GM18520 (cell line): Measurements from ENCODE around the gene MICU2.

ENCODE experiments used
- ATAC-seq: cut with Tn5 transposase; IDR thresholded peaks from one replicate; pipeline ENCODE4 v1.9.1; 2021; ENCODE audit not compliant: unreplicated experiment

MICU2 gene, protein sequence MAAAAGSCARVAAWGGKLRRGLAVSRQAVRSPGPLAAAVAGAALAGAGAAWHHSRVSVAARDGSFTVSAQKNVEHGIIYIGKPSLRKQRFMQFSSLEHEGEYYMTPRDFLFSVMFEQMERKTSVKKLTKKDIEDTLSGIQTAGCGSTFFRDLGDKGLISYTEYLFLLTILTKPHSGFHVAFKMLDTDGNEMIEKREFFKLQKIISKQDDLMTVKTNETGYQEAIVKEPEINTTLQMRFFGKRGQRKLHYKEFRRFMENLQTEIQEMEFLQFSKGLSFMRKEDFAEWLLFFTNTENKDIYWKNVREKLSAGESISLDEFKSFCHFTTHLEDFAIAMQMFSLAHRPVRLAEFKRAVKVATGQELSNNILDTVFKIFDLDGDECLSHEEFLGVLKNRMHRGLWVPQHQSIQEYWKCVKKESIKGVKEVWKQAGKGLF

DNA sequence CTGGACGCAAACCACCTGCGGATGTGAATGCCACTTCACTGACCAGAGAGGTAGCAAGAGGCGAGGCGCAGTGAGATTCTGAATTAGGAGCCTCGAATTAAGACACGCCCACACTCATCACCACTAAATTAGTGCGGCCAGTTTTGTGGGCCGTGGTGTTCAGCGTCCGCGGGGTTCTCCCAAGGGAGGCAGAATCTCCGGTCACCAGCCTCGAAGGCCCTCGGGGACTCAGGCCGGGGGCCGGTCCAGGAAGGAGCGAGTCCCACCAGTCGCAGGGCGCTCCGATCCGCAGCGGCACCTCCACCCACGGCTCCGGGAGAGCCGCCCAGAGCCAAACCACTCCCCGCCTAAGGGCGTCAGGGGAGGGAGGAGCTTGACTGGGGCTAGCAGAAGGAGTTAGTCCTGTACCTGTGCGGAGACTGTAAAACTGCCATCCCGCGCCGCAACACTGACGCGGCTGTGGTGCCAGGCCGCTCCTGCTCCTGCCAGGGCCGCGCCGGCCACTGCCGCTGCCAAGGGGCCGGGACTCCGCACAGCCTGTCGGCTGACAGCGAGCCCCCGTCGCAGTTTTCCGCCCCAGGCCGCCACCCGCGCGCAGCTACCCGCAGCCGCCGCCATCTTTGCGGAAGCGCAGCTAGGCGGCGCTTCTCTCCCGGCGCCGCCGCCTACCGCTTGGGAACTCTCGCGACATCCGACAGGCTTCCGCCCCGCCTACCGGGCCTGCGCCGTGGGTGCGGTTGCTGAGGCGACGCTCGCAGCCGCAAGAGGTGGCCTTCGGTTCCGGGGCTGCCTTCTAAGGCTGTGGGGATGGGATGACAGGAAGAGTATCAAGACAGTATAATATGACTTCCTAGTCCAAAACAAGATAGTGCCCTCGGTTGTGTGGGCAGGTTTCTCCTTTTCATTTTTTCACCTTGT, at the start of gene MICU2:
Gene MICU2 (minus strand): TSS at position 640 of the 918 bp plus-strand sequence. CDS start 22 bp downstream, at position 618.
- ATAC-seq = peak; percentile 92

DNA sequence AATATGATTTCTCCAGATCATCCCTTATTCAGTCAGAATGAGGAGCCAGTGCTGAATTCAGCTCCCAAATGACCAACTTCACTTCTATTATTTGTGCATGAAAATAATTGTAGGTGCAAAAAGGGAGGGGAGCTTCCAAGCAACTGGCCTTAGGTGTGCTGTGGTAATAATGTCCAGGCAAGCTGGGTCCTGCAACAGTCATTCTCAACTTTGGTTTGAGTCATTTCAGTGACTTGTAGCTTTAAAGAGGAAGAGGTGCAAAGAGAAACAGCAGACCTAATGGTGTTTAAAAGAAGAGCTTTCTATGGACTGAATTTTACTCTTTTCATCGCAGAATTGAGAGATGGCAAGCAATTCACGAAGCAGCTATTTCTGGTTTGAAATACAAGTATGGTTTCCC, 37.7 kb upstream of the MICU2 start:
- ATAC-seq = peak; percentile 38

GRCh38 chr13:21639561-21639960, 35.6 kb upstream of the MICU2 start:
- ATAC-seq = no peak

DNA sequence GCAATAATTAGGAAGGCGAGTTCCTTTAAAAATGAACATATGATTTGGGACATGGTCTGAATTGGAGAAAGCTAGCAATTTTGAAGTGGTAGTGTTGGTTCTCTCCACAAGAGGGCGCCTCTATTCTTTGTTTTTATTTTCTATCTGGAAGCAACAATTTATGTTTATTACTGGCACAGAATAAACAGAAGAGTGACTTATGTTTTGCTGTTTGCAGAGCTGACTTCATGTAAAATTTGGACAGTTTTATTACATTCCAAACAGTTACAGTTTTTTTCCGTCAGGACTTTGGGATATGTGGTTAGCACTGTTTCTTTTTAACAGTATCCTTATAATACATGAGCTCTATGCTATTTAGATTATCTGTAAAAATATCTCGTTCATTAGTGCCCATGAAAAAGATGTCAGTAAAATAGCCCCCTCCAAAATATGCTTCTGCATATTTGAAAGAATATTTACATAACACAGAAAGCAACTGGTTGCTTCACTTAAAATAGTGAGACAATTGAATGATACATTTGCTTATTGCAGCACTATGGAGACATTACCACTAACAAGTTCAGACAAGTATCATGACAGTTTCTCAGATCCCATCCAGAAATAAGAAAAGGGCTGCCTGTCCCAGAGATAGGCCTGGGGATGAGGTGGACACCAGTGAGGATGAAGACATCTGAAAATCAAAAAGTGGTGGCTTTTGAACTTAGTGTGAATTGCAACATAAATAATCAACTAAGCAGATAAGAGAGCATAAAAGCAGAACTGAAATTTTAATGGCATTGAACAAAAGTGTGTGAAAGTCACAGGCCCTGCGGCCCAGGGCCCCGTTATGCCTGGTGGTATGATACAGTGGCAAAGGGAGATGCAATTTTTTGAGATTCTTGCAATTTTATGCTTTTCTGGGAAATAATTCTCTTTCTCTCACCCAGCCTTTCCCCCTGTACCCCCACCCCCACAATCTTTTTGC, 34.6 kb upstream of the MICU2 start:
- no peak for ATAC-seq

DNA sequence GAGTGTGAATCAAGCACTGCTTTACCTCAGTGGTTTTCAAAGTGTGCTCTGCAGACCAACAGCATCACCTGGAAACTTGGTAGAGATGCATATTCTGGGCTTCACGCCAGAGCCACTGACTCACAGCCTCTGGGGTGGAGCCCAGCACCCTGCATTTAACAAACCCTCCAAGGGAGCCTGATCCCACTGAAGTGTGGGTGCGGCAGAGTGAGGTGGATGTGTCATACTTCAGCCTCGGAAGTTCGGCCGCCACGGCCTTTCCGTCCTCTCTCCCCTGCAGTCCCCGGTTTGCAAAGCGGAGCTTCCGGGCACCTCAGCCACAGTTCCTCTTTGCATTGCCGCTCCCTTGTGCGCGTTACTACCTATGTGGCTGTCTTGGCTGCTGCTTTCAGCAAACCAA, 33.3 kb upstream of the MICU2 start:
- ATAC-seq = no peak

GRCh38 chr13:21636656-21637055, 32.7 kb upstream of the MICU2 start:
- ATAC-seq = no peak

DNA sequence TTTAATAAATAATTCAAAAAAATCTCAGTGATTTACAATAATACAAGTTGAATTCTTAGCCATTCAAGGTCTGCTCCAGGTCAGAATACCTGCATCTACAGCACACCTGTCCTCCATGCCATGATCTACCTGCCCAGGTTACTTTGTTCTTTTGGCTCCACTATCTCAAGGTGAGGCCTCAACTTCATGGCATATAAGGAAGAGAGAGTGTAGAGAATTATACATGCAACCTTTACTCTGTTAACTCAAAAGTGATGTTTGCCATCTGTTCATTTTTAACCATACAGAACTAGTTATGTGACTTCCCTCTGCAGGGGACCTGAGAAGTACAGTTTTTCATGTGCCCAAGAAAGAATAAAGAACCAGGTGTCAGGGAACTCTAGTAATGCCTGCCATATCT, 28.2 kb upstream of the MICU2 start:
- ATAC-seq = no peak

- peak; percentile 53 for ATAC-seq
Observed at GRCh38 chr13:21625366-21625765, 21.4 kb upstream of the MICU2 start.

DNA sequence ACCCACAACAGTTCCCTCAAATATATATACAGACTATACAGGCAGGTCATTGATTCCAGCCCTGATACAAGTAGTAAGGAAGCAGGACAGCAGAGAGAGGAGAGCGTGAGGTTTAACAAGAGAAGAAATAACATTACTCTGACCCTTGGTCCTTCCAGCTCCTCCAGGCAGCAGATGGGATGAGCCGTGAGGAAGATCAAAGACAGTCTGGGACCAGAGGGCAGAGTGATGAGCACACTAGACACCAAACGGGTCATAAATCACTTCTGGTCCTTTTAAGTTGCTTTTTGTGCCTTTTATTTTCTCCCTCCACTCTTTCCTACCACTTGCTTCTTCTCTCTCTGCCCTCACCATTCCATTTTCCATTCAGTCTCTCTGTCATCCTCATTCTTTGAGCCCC, 16.9 kb upstream of the MICU2 start:
- no peak for ATAC-seq

DNA sequence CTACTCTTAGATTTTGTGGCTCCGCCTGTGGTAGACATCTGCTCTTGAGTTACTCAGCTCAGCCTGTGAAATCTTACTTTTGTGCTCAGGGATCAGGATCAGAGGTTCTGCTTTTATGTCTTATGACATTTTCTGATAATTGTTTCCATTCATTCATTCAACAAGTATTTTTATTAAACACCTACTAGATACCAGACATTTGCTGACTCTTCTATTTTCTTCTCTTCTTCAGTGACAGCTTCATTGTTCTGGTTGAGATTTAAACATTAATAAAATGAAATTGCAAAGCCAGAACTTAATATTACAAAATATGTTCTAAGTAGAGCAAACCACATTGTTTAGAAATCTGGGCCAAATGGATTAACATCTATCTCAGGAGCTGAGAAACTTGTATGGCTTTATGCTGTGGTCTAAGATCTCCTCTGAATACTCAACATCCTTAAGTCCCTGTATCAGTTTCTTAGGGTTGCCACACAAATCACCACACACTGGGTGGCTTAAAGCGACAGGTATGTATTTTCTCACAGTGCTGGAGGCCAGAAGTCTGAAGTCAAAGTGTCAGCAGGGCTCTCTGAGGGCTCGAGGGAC, 15.8 kb upstream of the MICU2 start:
- no peak for ATAC-seq

- no peak for ATAC-seq
Observed at GRCh38 chr13:21616880-21617279, 12.9 kb upstream of the MICU2 start.

DNA sequence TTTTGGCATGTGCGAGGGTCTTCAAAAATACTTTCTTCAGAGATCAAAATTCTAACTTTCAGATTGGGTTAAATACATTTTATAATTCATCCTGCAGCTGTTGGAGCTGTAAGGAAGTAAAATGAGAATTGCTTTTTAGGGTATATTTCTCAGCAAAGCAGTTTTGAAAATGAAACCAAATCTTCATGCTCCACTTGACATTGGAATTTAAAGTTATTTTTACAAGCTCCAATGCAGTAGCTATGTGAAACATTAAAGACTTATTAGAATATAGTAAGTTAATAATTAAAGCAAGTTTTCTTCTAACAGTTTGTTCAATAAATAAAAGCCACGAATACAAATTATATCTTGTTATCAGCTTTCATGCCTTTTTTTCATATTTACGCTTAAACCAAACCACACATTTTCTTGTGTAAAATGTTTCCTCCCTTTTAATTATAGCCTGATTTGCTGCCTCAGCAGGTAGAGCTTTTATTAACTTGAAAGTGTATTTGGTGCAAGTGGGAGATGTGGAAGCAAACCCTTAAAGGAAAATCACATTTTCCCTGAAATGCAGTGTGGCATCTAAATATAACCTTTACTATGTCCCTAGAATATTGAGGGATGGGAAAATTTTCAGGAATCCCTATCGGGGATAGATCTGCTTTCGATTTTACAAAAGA, 12.4 kb upstream of the MICU2 start:
- no peak for ATAC-seq

GRCh38 chr13:21615427-21615826, 11.5 kb upstream of the MICU2 start:
- no peak for ATAC-seq

- no peak for ATAC-seq
Observed at GRCh38 chr13:21613791-21614190, 9.8 kb upstream of the MICU2 start.

DNA sequence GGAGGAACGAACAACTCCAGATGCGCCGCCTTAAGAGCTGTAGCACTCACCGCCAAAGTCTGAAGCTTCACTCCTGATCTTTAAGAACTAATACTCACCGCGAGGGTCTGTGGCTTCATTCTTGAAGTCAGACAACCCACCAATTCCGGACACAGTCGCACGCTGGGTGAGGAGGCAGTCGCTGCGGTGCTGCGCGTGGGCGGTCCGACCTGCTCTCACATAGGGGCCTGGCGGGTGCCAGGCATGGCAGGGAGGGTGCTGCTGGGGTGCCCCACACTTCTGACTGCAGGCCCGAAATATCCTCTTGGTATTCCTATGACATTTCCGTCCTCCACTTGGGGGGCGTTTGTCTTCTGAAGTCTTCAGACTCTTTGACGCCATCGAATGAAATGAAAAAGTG, 7.4 kb upstream of the MICU2 start:
- no peak for ATAC-seq

- ATAC-seq = no peak
Observed at GRCh38 chr13:21610687-21611086, 6.7 kb upstream of the MICU2 start.

GRCh38 chr13:21608961-21609360, 5.0 kb upstream of the MICU2 start:
- no peak for ATAC-seq

DNA sequence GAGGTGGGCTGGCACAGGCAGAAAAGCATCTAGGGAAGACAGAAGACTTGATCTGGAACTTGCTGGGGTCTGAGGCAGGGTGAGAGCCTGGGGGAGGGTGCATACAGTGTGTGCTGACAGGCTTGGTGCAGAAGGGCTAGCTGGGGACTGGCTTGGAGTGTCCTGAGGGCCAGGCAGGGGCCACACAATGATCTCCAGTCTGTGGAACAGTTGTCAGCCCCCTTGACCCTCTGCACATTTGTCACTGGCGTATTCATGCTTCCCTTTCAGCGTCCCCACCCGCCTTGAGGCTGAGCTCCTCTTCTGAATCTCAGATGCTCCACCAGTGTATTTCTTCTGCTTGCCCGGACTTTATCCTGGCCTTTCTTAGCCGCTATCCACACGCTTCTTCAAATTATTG, 2.8 kb upstream of the MICU2 start:
- no peak for ATAC-seq

DNA sequence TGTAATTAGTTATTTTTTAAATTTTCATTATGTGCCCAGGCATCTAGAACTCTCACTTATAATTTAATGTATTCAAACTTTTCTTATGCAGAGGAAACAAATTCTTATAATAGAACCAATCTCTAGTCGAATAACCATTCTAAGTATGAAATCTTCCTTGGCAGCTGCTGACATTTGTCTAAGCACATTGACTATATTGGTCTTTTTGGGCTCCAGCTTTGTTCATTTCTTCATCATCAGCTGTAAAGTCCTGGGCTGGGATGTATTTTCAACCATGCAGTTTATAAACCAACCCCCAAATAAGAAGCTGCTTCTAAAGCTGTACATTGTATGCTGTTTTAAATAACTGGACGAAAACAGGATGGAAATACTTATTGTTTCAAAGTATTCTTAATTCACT, 2.3 kb upstream of the MICU2 start:
- no peak for ATAC-seq

DNA sequence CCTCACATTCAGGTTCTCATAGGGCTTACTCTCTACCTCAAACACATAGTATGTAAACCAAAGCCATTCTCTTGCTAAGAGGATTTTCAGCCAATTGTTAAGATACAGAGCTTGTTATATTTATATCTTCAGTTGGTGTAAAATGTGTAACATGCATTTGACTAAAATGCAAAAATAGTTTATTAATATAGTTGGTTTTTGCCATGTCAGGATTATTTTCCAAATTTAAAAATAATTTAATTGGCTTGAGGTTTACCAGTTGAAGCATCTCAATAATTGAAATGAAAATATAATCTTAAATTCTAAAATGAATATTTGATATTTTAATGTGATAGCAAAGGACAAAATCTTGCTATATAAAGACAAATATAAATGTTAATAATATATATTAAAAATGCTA, 7.2 kb downstream of the MICU2 start:
- no peak for ATAC-seq
